ENCODE measurements around the gene KHDRBS1. TPM values are rescaled to one million over a fixed set of nuclear protein-coding genes. Genes with fewer than 3 reads are reported as not detected.

The KHDRBS1 gene
- total RNA-seq, 1 experiment from 2014 or later, result 267 TPM

DNA sequence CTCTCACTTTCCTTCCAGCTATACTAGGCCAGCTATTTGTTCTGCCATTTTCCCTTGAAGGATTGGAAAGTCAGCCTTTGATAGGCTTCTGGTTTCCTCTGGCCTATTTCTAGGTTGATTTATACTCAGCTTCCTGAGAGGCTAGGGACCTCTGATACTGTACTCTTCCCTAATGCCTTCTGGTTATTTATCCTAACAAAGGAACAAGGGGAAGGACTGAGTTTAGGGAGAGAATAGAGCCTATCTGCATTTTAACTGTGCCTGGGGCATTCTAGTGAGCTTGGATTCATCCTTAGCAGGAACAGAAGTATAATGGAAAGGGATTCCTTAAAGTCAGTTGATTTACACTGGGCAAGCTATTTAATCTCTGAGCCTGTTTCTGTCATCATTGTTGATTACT, 47.2 kb downstream of the KHDRBS1 start:
- no peaks in the 10 kb centered on the region for H3K23me2 ChIP-seq (ENCODE audit: insufficient read length, low read depth, low read length, poor library complexity, severe bottlenecking)
- no peak overlapping the region for H2BK12ac ChIP-seq (ENCODE audit: insufficient read length, low read depth, low read length)
- no peak overlapping the region for H2BK120ac ChIP-seq (ENCODE audit: low read depth, low read length, poor library complexity, severe bottlenecking)
- no peaks in the 10 kb centered on the region for H3K79me2 ChIP-seq (ENCODE audit: insufficient read depth, low read length)
- H2AK5ac ChIP-seq (ENCODE audit: insufficient read length, low read length), result no peak overlapping the region
- no peak overlapping the region for H4K91ac ChIP-seq (ENCODE audit: insufficient read length, low read depth, low read length)
- H3K4me3 Mint-ChIP-seq, result peak overlapping the region in 1 of 2 experiments; percentile 59; a peak in 3 of 5 replicates
- H2BK15ac ChIP-seq (ENCODE audit: low read depth, low read length), result no peak overlapping the region
- no peak for DNase-seq
- no peak overlapping the region for H3T11ph ChIP-seq (ENCODE audit: low read length)
- H3K27me3 Mint-ChIP-seq (ENCODE audit: low read depth), result peaks cover 4% of the 10 kb centered on the region; the same call in 1 of the 2 replicates
- no peak overlapping the region for H4K8ac ChIP-seq (replicated peaks; ENCODE audit: insufficient read length, low read depth, low read length)
- no peak overlapping the region for H2BK5ac ChIP-seq (ENCODE audit: insufficient read length, low read length)
- H3K27me3 ChIP-seq (ENCODE audit: insufficient read depth, low read length), result no peaks in the 10 kb centered on the region
- H3K36me3 Mint-ChIP-seq (ENCODE audit: insufficient read depth in 1 of 3, low read depth in 3 of 3), result peaks cover 29 to 57% (median 55%) of the 10 kb centered on the region in 3 experiments
- no peak overlapping the region for H2AFZ ChIP-seq (ENCODE audit: low read length)
- H3K4me1 Mint-ChIP-seq, result peaks cover 43 to 56% of the 10 kb centered on the region in 2 experiments
- H3K79me1 ChIP-seq (ENCODE audit: insufficient read depth, low read depth, low read length, poor library complexity, severe bottlenecking), result no peaks in the 10 kb centered on the region
- H3K27ac ChIP-seq (ENCODE audit: insufficient read length, low read depth, low read length), result no peak overlapping the region
- TF ChIP-seq, protein P1, sequence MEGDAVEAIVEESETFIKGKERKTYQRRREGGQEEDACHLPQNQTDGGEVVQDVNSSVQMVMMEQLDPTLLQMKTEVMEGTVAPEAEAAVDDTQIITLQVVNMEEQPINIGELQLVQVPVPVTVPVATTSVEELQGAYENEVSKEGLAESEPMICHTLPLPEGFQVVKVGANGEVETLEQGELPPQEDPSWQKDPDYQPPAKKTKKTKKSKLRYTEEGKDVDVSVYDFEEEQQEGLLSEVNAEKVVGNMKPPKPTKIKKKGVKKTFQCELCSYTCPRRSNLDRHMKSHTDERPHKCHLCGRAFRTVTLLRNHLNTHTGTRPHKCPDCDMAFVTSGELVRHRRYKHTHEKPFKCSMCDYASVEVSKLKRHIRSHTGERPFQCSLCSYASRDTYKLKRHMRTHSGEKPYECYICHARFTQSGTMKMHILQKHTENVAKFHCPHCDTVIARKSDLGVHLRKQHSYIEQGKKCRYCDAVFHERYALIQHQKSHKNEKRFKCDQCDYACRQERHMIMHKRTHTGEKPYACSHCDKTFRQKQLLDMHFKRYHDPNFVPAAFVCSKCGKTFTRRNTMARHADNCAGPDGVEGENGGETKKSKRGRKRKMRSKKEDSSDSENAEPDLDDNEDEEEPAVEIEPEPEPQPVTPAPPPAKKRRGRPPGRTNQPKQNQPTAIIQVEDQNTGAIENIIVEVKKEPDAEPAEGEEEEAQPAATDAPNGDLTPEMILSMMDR (conservative IDR thresholded peaks at IDR 0.05), result no peak
- no peaks in the 10 kb centered on the region for H4K20me1 ChIP-seq (ENCODE audit: control insufficient read depth, insufficient read depth, insufficient read length)
- H3K4me2 ChIP-seq (ENCODE audit: insufficient read depth, insufficient read length, low read length), result no peak overlapping the region
- H3K9me3 Mint-ChIP-seq, result no peaks in the 10 kb centered on the region
- H3K23ac ChIP-seq (ENCODE audit: insufficient read length, low read depth, low read length), result no peak overlapping the region
- H4K5ac ChIP-seq (ENCODE audit: insufficient read length, low read depth, low read length), result no peak overlapping the region
- H3K14ac ChIP-seq (ENCODE audit: insufficient read depth, low read length), result no peak overlapping the region
- H3K56ac ChIP-seq (ENCODE audit: insufficient read length, low read depth, low read length), result no peak overlapping the region
- no peak overlapping the region for H3K18ac ChIP-seq (ENCODE audit: insufficient read length, low read depth, low read length)
- no peak overlapping the region for H2BK20ac ChIP-seq (ENCODE audit: low read depth, low read length, poor library complexity, severe bottlenecking)
- H3K27ac Mint-ChIP-seq, result peak overlapping the region in 1 of 3 experiments; percentile 57; a peak in 1 of 7 replicates
- H3K4me1 ChIP-seq (ENCODE audit: insufficient read depth, low read length), result no peaks in the 10 kb centered on the region
- no peak overlapping the region for H3K4ac ChIP-seq (ENCODE audit: low read depth, low read length)
- H3K9me3 ChIP-seq (ENCODE audit: control insufficient read depth, low read depth, low read length), result no peaks in the 10 kb centered on the region
- no peak overlapping the region for H3K9ac ChIP-seq (ENCODE audit: extremely low read depth, insufficient read length, low read length)

All from H9 (cell line).